Upper lobe of left lung (tissue), 6 donors: ENCODE measurements around the gene AP2A2. TPM values are rescaled to one million over a fixed set of nuclear protein-coding genes. Genes with fewer than 3 reads are reported as not detected.

Source experiments
- ATAC-seq, 2 donors: fragments of 200-7000 bp; cut with Tn5 transposase; one replicate each; pipeline ENCODE4 v1.9.1; 2022; ENCODE audit warnings: mild to moderate bottlenecking in 2 of 2, moderate library complexity in 2 of 2; ENCODE audit not compliant: low FRiP score in 2 of 2
- DNase-seq, 2 donors: peaks; one replicate each; pipeline ENCODE4 v3.0.0-alpha.2; 2019 to 2020
- H3K27ac ChIP-seq, 4 donors: fragments of 200-600 bp; sonication (generic); one replicate each; pipeline ENCODE4 v1.5.1; 2016 to 2019
- H3K27me3 ChIP-seq, 4 donors: fragments of 200-600 bp; sonication (generic); one replicate each; pipeline ENCODE4 v1.5.1; 2017 to 2019
- H3K36me3 ChIP-seq, 4 donors: fragments of 200-600 bp; sonication (generic); one replicate each; pipeline ENCODE4 v1.5.1; 2016 to 2019
- H3K4me1 ChIP-seq, 4 donors: fragments of 200-600 bp; sonication (generic); one replicate each; pipeline ENCODE4 v1.5.1; 2018 to 2019
- H3K4me3 ChIP-seq, 4 donors: fragments of 200-600 bp; sonication (generic); one replicate each; pipeline ENCODE4 v1.5.1; 2017 to 2019; ENCODE audit warnings: mild to moderate bottlenecking in 2 of 4, moderate library complexity in 1 of 4
- H3K9me3 ChIP-seq, 4 donors: fragments of 200-600 bp; sonication (generic); one replicate each; pipeline ENCODE4 v1.5.1; 2018 to 2019
- CTCF ChIP-seq, 6 experiments: fragments of 450-650 bp in 4 of 6; fragments of 200-600 bp in 2 of 6; sonication (generic) in 2 of 6; IDR thresholded peaks; one replicate each; pipeline ENCODE4 v1.5.1; 2016 to 2019; ENCODE audit warnings: antibody characterized with exemption in 6 of 6
- EP300 ChIP-seq, 4 donors: sonication (generic); formaldehyde crosslinking; IDR thresholded peaks; one replicate each; pipeline ENCODE4 v1.5.1; 2017; ENCODE audit warnings: antibody characterized with exemption in 4 of 4, control low read depth in 2 of 4
- POLR2A ChIP-seq, 4 donors: fragments of 450-650 bp; IDR thresholded peaks; one replicate each; pipeline ENCODE4 v1.5.1; 2016 to 2017; ENCODE audit warnings: antibody characterized with exemption in 4 of 4, mild to moderate bottlenecking in 2 of 4
- POLR2AphosphoS5 ChIP-seq, 2 donors: sonication (generic); formaldehyde crosslinking; IDR thresholded peaks; one replicate each; pipeline ENCODE4 v1.5.1; 2017; ENCODE audit warnings: antibody characterized with exemption in 2 of 2
- WGBS, 2 donors: methylation state at CpG; one replicate each; pipeline ENCODE4 v1.1.5; 2017 to 2018; 5-methylcytosine and 5-hydroxymethylcytosine counted together
- total RNA-seq, 6 donors: library from RNA; depleted of rRNA in 4 of 6; stranded (reverse); fragments of >200 nt in 4 of 6; gene quantifications; one replicate each; pipeline versions ENCODE4 v1.1.0 to v1.2.1, GENCODE V29; 2016 to 2021
- donor health status: DM: no; HTN: no; CAD: no; lungs with moderate emphysema.
- donor health status: DM: no; HTN: yes; CAD: no; lungs with severe emphysema.

The AP2A2 gene
- total RNA-seq, 6 donors from 2014 or later = 55.7 to 273 (median 103) TPM

GRCh38 chr11:893008-893654 is 32.5 kb upstream of the AP2A2 start:
- Histone ChIP-seq H3K4me3 (no peak overlapping the region), H3K27ac (no peak overlapping the region), H3K36me3 (peaks cover 0 to 11% (median 5%) of the 10 kb centered on the region in 4 donors), H3K4me1 (no peaks in the 10 kb centered on the region), H3K27me3 (no peaks in the 10 kb centered on the region), H3K9me3 (no peaks in the 10 kb centered on the region)
- ATAC-seq (no peak), DNase-seq (peak in 1 of 2 donors; percentile 66)
- TF ChIP-seq POLR2A (IDR thresholded peaks at IDR 0.05) = no peak
- TF ChIP-seq EP300 (IDR thresholded peaks at IDR 0.05) = no peak
- no peak for TF ChIP-seq CTCF (IDR thresholded peaks at IDR 0.05)
- no peak for TF ChIP-seq POLR2AphosphoS5 (IDR thresholded peaks at IDR 0.05)
- 81% methylated on average over 12 of the region's 13 CpGs; no CpG with 5 or more reads in 1 of the 2 donors for WGBS, 2 donors

- DNase-seq (no peak), ATAC-seq (peak in 1 of 2 donors; percentile 4)
- Histone ChIP-seq H3K27me3 (no peaks in the 10 kb centered on the region), H3K9me3 (no peaks in the 10 kb centered on the region), H3K36me3 (peaks cover 0 to 24% (median 18%) of the 10 kb centered on the region in 4 donors), H3K4me3 (no peak overlapping the region), H3K4me1 (no peaks in the 10 kb centered on the region), H3K27ac (no peak overlapping the region)
- 96% methylated on average over 12 of the region's 12 CpGs; no CpG with 5 or more reads in 1 of the 2 donors for WGBS, 2 donors
- TF ChIP-seq POLR2AphosphoS5 (IDR thresholded peaks at IDR 0.05) (no peak), POLR2A (IDR thresholded peaks at IDR 0.05) (no peak), EP300 (IDR thresholded peaks at IDR 0.05) (no peak), CTCF (IDR thresholded peaks at IDR 0.05) (no peak)
Measured at GRCh38 chr11:894575-895201, 31.0 kb upstream of the AP2A2 start.

GRCh38 chr11:895331-896110 is 30.1 kb upstream of the AP2A2 start:
- no peaks in the 10 kb centered on the region for H3K4me1 ChIP-seq
- H3K9me3 ChIP-seq = no peaks in the 10 kb centered on the region
- TF ChIP-seq EP300 (IDR thresholded peaks at IDR 0.05) (no peak), POLR2AphosphoS5 (IDR thresholded peaks at IDR 0.05) (no peak), CTCF (IDR thresholded peaks at IDR 0.05) (no peak), POLR2A (IDR thresholded peaks at IDR 0.05) (no peak)
- no peak for ATAC-seq
- no peak overlapping the region for H3K27ac ChIP-seq
- 88 to 92% methylated on average over 13 to 20 of the region's 26 CpGs for WGBS, 2 donors
- peaks cover 0 to 32% (median 26%) of the 10 kb centered on the region in 4 donors for H3K36me3 ChIP-seq
- peak in 1 of 2 donors; percentile 57 for DNase-seq
- H3K27me3 ChIP-seq = no peaks in the 10 kb centered on the region
- no peak overlapping the region for H3K4me3 ChIP-seq

GRCh38 chr11:897253-898142 is 28.2 kb upstream of the AP2A2 start:
- DNase-seq (peak in 1 of 2 donors; percentile 53), ATAC-seq (no peak)
- no peaks in the 10 kb centered on the region for H3K9me3 ChIP-seq
- H3K27ac ChIP-seq = no peak overlapping the region
- TF ChIP-seq CTCF (IDR thresholded peaks at IDR 0.05) = no peak
- WGBS, 2 donors = 89 to 92% methylated on average over 5 to 12 of the region's 17 CpGs
- H3K36me3 ChIP-seq = peaks cover 4 to 47% (median 44%) of the 10 kb centered on the region in 4 donors
- no peaks in the 10 kb centered on the region for H3K4me1 ChIP-seq
- H3K4me3 ChIP-seq = no peak overlapping the region
- H3K27me3 ChIP-seq = no peaks in the 10 kb centered on the region
